ENCODE data around the gene MT1G. TPM values are rescaled to one million over a fixed set of nuclear protein-coding genes. Genes with fewer than 3 reads are reported as not detected.
A peak's percentile ranks its signal among the peaks of the same experiment; 100 is the strongest.
"Not testable (repeated sequence)": the region's sequence is repeated elsewhere in the genome, so short reads cannot be mapped to it uniquely, and the experiment has no call there.

MT1G gene
- total RNA-seq (3.7 TPM in 1 of 2 replicates, not detected in the other), polyA plus RNA-seq (not detected in 2 replicates)

GRCh38 chr16:56667581-56668571 is at the start of gene MT1G:
TSS of gene MT1G (minus strand) at chr16:56668065. CDS start at chr16:56667993, 72 bp downstream.
- Histone ChIP-seq H3K4me1 (ENCODE audit: low read depth) (peaks cover 1% of the 10 kb centered on the region), H3K27ac (no peak within 1 kb of the TSS), H3K36me3 (no peaks in the 10 kb centered on the region), H3K9me3 (ENCODE audit: low read depth) (no peaks in the 10 kb centered on the region), H3K4me3 (no peak within 1 kb of the TSS), H3K27me3 (peaks cover 100% of the 10 kb centered on the region)
- peak; percentile 35 to 56 for DNase-seq (ENCODE audit: low read depth in 1 of 2, low spot score in 1 of 2)
- no peak for TF ChIP-seq CTCF (IDR thresholded peaks at IDR 0.05; ENCODE audit: low read depth, low read length)

GRCh38 chr16:56717532-56717931 is 49.7 kb upstream of the MT1G start:
- not testable (repeated sequence) for H3K27ac ChIP-seq; H3K36me3 ChIP-seq; H3K4me1 ChIP-seq (ENCODE audit: low read depth)

GRCh38 chr16:56716761-56717160 is 48.9 kb upstream of the MT1G start:
- no peaks in the 10 kb centered on the region for H3K27me3 ChIP-seq
- no peaks in the 10 kb centered on the region for H3K9me3 ChIP-seq (ENCODE audit: low read depth)
- no peak overlapping the region for H3K27ac ChIP-seq
- no peak for TF ChIP-seq CTCF (IDR thresholded peaks at IDR 0.05; ENCODE audit: low read depth, low read length)
- H3K4me3 ChIP-seq, result no peak overlapping the region
- no peak for DNase-seq (ENCODE audit: low read depth in 1 of 2, low spot score in 1 of 2)
- no peaks in the 10 kb centered on the region for H3K36me3 ChIP-seq
- H3K4me1 ChIP-seq (ENCODE audit: low read depth), result no peaks in the 10 kb centered on the region

More at GRCh38 chr16:56717532-56717931, 49.7 kb upstream of the MT1G start:
- not testable (repeated sequence) for H3K4me3 ChIP-seq; H3K27me3 ChIP-seq; DNase-seq (ENCODE audit: low read depth in 1 of 2, low spot score in 1 of 2); H3K9me3 ChIP-seq (ENCODE audit: low read depth)

- no peak overlapping the region for H3K4me3 ChIP-seq
- no peak overlapping the region for H3K27ac ChIP-seq
- no peaks in the 10 kb centered on the region for H3K4me1 ChIP-seq (ENCODE audit: low read depth)
- no peak for DNase-seq (ENCODE audit: low read depth in 1 of 2, low spot score in 1 of 2)
- no peaks in the 10 kb centered on the region for H3K9me3 ChIP-seq (ENCODE audit: low read depth)
- no peak for TF ChIP-seq CTCF (IDR thresholded peaks at IDR 0.05; ENCODE audit: low read depth, low read length)
- H3K36me3 ChIP-seq, result no peaks in the 10 kb centered on the region
- no peaks in the 10 kb centered on the region for H3K27me3 ChIP-seq
Measured at GRCh38 chr16:56715126-56715525, 47.3 kb upstream of the MT1G start.

- TF ChIP-seq CTCF (IDR thresholded peaks at IDR 0.05; ENCODE audit: low read depth, low read length), result no peak
- Histone ChIP-seq H3K27me3 (no peaks in the 10 kb centered on the region), H3K4me1 (ENCODE audit: low read depth) (no peaks in the 10 kb centered on the region), H3K36me3 (no peaks in the 10 kb centered on the region), H3K9me3 (ENCODE audit: low read depth) (no peaks in the 10 kb centered on the region), H3K27ac (no peak overlapping the region), H3K4me3 (no peak overlapping the region)
- no peak for DNase-seq (ENCODE audit: low read depth in 1 of 2, low spot score in 1 of 2)
Measured at GRCh38 chr16:56713794-56714193, 45.9 kb upstream of the MT1G start.

- no peak for DNase-seq (ENCODE audit: low read depth in 1 of 2, low spot score in 1 of 2)
- Histone ChIP-seq H3K27me3 (no peaks in the 10 kb centered on the region), H3K36me3 (no peaks in the 10 kb centered on the region), H3K4me3 (no peak overlapping the region), H3K4me1 (ENCODE audit: low read depth) (no peaks in the 10 kb centered on the region), H3K9me3 (ENCODE audit: low read depth) (no peaks in the 10 kb centered on the region), H3K27ac (no peak overlapping the region)
- TF ChIP-seq CTCF (IDR thresholded peaks at IDR 0.05; ENCODE audit: low read depth, low read length), result no peak
Measured at GRCh38 chr16:56711862-56712261, 44.0 kb upstream of the MT1G start.

Measured in cardiac muscle cell (in vitro differentiated cells and primary cell).